ENCODE results near the gene GPR78. TPM values are rescaled to one million over a fixed set of nuclear protein-coding genes. Genes with fewer than 3 reads are reported as not detected.

GPR78 gene
- total RNA-seq, 1 donor from 2014 or later, result 0.15 TPM

DNA sequence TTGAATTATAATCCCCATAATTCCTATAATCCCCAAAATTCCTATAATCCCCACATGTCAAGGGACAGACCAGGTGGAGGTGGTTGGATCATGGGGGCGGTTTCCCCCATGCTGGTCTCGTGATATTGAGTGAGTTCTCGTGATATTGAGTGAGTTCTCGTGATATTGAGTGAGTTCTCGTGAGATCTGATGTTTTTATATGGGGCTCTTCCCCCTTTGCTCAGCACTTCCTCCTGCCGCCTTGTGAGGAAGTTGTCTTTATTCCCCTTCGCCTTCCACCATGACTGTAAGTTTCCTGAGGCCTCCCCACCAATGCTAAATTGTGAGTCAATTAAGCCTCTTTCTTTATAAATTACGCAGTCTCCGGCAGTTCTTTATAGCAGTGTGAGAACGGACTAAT lies 36.6 kb upstream of the GPR78 start:
- H3K9me3 Mint-ChIP-seq (ENCODE audit: low read depth), result no peaks in the 10 kb centered on the region
- H3K4me1 Mint-ChIP-seq (ENCODE audit: low read depth), result peaks cover 9% of the 10 kb centered on the region
- H3K27me3 Mint-ChIP-seq (ENCODE audit: low read depth), result peaks cover 3% of the 10 kb centered on the region
- TF ChIP-seq, protein P1, sequence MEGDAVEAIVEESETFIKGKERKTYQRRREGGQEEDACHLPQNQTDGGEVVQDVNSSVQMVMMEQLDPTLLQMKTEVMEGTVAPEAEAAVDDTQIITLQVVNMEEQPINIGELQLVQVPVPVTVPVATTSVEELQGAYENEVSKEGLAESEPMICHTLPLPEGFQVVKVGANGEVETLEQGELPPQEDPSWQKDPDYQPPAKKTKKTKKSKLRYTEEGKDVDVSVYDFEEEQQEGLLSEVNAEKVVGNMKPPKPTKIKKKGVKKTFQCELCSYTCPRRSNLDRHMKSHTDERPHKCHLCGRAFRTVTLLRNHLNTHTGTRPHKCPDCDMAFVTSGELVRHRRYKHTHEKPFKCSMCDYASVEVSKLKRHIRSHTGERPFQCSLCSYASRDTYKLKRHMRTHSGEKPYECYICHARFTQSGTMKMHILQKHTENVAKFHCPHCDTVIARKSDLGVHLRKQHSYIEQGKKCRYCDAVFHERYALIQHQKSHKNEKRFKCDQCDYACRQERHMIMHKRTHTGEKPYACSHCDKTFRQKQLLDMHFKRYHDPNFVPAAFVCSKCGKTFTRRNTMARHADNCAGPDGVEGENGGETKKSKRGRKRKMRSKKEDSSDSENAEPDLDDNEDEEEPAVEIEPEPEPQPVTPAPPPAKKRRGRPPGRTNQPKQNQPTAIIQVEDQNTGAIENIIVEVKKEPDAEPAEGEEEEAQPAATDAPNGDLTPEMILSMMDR (IDR thresholded peaks at IDR 0.05), result no peak
- H3K27ac Mint-ChIP-seq (ENCODE audit: unreplicated experiment), result no peak overlapping the region
- H3K4me3 Mint-ChIP-seq (ENCODE audit: unreplicated experiment), result no peak overlapping the region
- no peak for DNase-seq (ENCODE audit: low spot score)
- H3K36me3 Mint-ChIP-seq (ENCODE audit: low read depth), result no peaks in the 10 kb centered on the region

DNA sequence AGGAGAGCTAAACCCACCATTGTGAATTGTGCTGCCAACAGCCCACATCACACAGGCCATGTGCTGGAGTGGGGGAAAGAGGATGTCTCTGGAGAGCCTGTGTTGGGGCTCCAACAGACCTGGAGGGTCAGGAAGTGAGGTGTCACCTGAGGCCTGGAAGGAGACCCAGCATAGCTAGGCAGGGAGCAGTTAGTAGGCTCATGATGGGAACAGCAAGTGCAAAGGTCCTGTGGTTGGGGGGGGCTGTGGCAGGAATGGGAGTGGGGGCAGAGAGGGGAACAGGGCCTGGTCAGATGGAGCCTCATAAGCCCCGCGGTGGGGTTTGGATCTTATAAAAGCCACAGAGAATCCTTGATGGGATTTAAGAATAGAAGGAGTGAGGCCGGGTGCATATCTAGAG lies 35.9 kb upstream of the GPR78 start:
- H3K4me1 Mint-ChIP-seq (ENCODE audit: low read depth), result peaks cover 9% of the 10 kb centered on the region
- H3K9me3 Mint-ChIP-seq (ENCODE audit: low read depth), result no peaks in the 10 kb centered on the region
- no peak overlapping the region for H3K27ac Mint-ChIP-seq (ENCODE audit: unreplicated experiment)
- H3K27me3 Mint-ChIP-seq (ENCODE audit: low read depth), result peaks cover 3% of the 10 kb centered on the region
- H3K4me3 Mint-ChIP-seq (ENCODE audit: unreplicated experiment), result no peak overlapping the region
- TF ChIP-seq, protein P1 (IDR thresholded peaks at IDR 0.05), result no peak
- no peaks in the 10 kb centered on the region for H3K36me3 Mint-ChIP-seq (ENCODE audit: low read depth)
- DNase-seq (ENCODE audit: low spot score), result no peak

DNA sequence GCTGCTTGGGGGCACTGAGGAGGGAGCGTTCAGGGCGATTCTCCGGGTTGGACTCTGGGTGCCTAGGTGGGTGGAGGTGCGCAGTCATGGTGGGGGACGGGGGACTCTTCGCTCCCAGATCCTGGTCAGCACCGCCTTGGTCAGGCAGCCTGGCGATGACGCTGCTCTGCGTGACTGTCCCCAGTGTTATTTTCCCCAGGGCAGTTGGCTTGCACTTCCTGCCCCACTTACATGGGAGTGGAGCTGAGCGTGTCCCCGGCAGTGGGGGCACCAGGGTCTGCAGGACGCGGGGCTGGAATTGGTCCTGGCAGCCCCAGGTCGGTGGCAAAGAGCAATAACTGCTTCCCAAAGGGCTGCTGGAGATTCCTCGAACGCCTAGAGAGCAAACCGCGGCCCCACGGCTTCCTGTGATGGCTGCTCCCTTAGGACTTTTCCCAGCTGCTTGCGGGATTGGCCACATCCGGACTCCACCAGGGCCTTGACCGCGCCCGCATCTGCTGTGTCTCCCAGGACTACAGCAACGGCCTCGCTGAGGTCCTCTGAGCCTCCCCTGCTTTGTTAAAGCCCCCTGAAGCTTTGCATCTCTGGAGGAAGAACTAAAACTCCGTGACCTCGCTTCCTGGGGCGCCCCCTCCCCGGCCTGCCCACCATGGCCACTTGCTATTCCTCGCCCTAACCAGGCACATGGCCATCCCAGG lies 35.3 kb upstream of the GPR78 start:
- DNase-seq (ENCODE audit: low spot score), result no peak
- TF ChIP-seq, protein P1 (IDR thresholded peaks at IDR 0.05), result no peak
- Mint-ChIP-seq H3K36me3 (ENCODE audit: low read depth) (no peaks in the 10 kb centered on the region), H3K27ac (ENCODE audit: unreplicated experiment) (no peak overlapping the region), H3K9me3 (ENCODE audit: low read depth) (no peaks in the 10 kb centered on the region), H3K4me1 (ENCODE audit: low read depth) (peaks cover 9% of the 10 kb centered on the region), H3K27me3 (ENCODE audit: low read depth) (peaks cover 3% of the 10 kb centered on the region), H3K4me3 (ENCODE audit: unreplicated experiment) (no peak overlapping the region)

DNA sequence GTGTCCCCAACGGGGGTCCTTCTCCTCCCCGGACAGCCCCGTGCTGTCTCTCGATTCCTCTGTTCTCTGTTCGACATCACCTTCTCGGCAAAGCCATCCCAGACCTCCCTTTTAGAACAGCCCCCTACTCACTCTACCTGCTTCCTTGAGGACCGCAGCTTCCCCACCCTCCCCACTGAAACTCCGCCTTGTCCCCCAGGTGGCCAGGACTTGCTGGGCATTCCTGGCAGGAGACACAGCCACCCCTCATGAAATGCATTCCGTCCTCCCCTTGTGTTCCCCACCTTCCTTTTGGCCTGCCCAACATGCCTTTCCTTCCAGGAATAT lies 34.8 kb upstream of the GPR78 start:
- peaks cover 3% of the 10 kb centered on the region for H3K27me3 Mint-ChIP-seq (ENCODE audit: low read depth)
- TF ChIP-seq, protein P1 (IDR thresholded peaks at IDR 0.05), result no peak
- H3K4me1 Mint-ChIP-seq (ENCODE audit: low read depth), result peaks cover 9% of the 10 kb centered on the region
- no peak for DNase-seq (ENCODE audit: low spot score)
- H3K27ac Mint-ChIP-seq (ENCODE audit: unreplicated experiment), result no peak overlapping the region
- no peaks in the 10 kb centered on the region for H3K9me3 Mint-ChIP-seq (ENCODE audit: low read depth)
- H3K36me3 Mint-ChIP-seq (ENCODE audit: low read depth), result no peaks in the 10 kb centered on the region
- H3K4me3 Mint-ChIP-seq (ENCODE audit: unreplicated experiment), result no peak overlapping the region

DNA sequence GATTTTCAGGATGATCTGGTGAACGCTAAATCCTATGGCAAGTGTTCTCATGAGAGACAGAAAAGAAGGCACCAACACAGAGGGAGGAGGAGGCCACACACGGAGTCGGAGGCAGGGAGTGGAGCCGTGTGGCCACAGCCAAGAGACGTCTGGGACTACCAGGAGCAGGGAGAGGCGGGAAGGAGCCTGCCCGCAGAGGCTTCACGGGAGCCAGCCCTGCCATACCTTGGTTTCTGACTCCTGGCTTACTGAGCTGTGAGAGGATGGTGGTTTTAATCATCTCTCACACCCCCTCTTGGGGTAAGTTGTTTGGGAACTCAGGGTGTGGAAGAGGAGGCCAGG lies 33.5 kb upstream of the GPR78 start:
- no peak for DNase-seq (ENCODE audit: low spot score)
- Mint-ChIP-seq H3K27ac (ENCODE audit: unreplicated experiment) (no peak overlapping the region), H3K4me1 (ENCODE audit: low read depth) (peaks cover 9% of the 10 kb centered on the region), H3K9me3 (ENCODE audit: low read depth) (no peaks in the 10 kb centered on the region), H3K4me3 (ENCODE audit: unreplicated experiment) (no peak overlapping the region), H3K27me3 (ENCODE audit: low read depth) (peaks cover 3% of the 10 kb centered on the region), H3K36me3 (ENCODE audit: low read depth) (no peaks in the 10 kb centered on the region)
- TF ChIP-seq, protein P1 (IDR thresholded peaks at IDR 0.05), result no peak

Data from chondrocyte (in vitro differentiated cells).